Measurements from ENCODE around the gene COL11A1.
"Not testable (repeated sequence)": the region's sequence is repeated elsewhere in the genome, so short reads cannot be mapped to it uniquely, and the experiment has no call there.

COL11A1 gene

DNA sequence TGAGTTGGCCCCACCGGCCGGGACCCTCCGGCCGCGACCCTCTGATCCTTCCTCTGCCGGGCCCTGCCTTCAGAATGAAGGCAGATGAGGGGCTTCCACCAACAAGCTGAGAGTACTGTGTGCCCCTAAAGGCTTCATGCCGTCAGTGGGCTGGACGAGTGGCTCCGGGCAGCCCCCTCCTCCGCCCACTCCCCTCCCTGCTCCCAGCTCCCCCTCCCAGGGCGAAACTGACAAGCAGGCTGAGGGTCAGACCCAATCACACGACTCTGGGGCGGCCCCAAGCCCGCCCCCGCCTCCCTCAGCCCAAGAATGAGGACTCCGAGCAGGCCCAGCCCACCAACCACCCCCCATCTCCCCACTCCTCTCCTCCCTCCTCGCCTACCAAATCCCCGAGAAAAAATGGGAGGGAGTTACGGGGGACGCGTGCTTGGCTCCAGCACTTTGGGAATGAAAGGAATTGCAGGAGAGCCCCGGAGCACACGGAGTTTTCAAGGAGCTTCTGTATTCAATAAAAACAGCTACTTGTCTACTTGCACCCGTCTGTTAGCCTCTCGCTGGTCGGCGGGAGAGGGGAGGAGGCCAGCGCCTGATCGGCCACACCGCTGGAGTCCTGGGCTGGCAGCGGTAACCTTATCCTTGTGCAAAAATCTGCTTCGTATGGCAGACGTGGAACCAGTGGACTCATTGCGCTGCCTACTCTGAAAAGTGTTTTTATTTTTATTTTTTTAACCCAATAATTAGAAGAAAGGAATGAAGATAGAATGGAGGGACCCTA lies at the start of gene COL11A1:
COL11A1 (minus strand) TSS at position 147 of the 775 bp plus-strand sequence. CDS start 344 bp downstream, outside the sequence.
- Histone ChIP-seq H3K4me3 (ENCODE audit: low read depth in 1 of 2, low read length in 2 of 2) (peak within 1 kb of the TSS; percentile 57 to 63), H3K27me3 (ENCODE audit: control insufficient read depth in 1 of 2, insufficient read depth in 2 of 2, low read length in 2 of 2) (peaks cover 0 to 9% of the 10 kb centered on the region in 2 donors), H3K27ac (ENCODE audit: low read depth, low read length) (no peak within 1 kb of the TSS), H3K9ac (ENCODE audit: low read length) (no peak within 1 kb of the TSS), H3K4me1 (ENCODE audit: insufficient read depth, low read length) (peaks cover 20% of the 10 kb centered on the region), H3K9me3 (ENCODE audit: low read length) (no peaks in the 10 kb centered on the region), H3K36me3 (ENCODE audit: insufficient read depth, low read length) (no peaks in the 10 kb centered on the region)

- Histone ChIP-seq H3K9ac (ENCODE audit: low read length) (no peak overlapping the region), H3K9me3 (ENCODE audit: low read length) (no peaks in the 10 kb centered on the region), H3K27me3 (ENCODE audit: control insufficient read depth in 1 of 2, insufficient read depth in 2 of 2, low read length in 2 of 2) (no peaks in the 10 kb centered on the region), H3K27ac (ENCODE audit: low read depth, low read length) (no peak overlapping the region), H3K36me3 (ENCODE audit: insufficient read depth, low read length) (no peaks in the 10 kb centered on the region), H3K4me3 (ENCODE audit: low read depth in 1 of 2, low read length in 2 of 2) (no peak overlapping the region), H3K4me1 (ENCODE audit: insufficient read depth, low read length) (no peaks in the 10 kb centered on the region)
These were observed 48.6 kb upstream of the COL11A1 start for GRCh38 chr1:103156966-103157365.

DNA sequence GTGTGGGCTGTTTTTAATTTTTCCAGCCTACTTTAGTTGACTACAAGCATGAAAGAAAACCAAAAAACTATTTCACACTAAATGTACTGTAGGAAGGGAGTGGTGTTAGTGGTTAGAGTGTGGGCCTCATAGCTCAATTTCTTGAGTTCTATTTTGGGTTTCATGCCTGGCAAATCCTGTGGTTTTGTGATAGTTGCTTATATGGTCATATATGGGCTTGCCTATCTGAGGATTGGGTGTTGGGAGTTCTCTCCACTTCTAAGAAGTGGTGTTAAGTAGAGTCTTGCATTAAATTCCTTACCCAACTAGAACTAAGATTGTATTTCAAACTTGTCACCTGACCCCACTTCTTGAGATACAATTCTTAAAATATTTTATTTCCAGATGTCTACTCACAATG lies 37.8 kb upstream of the COL11A1 start:
- no peaks in the 10 kb centered on the region for H3K27me3 ChIP-seq (ENCODE audit: control insufficient read depth in 1 of 2, insufficient read depth in 2 of 2, low read length in 2 of 2)
- H3K36me3 ChIP-seq (ENCODE audit: insufficient read depth, low read length): no peaks in the 10 kb centered on the region

DNA sequence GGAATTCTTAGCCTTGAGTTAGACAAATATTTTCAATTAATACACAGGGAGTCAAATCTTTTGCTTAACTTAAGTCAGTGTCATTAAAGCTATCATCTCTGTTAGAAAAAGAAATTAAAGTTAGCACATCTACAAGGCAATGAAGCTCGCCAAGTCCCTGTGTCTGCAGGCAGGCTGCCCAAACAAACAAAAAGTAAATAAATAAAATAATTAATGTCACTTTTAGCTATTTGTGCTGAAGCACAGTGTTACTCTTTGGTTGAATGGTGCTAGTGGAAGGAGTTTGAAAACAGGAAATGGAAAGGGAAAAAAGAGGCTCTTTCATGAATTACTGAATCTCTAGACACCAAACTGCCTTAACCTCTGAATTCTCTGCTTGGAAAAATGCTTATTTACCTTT lies 37.1 kb upstream of the COL11A1 start:
- H3K9me3 ChIP-seq (ENCODE audit: low read length): no peaks in the 10 kb centered on the region
- no peak overlapping the region for H3K27ac ChIP-seq (ENCODE audit: low read depth, low read length)
- no peak overlapping the region for H3K4me3 ChIP-seq (ENCODE audit: low read depth in 1 of 2, low read length in 2 of 2)
- no peaks in the 10 kb centered on the region for H3K36me3 ChIP-seq (ENCODE audit: insufficient read depth, low read length)
- H3K27me3 ChIP-seq (ENCODE audit: control insufficient read depth in 1 of 2, insufficient read depth in 2 of 2, low read length in 2 of 2): no peaks in the 10 kb centered on the region
- no peak overlapping the region for H3K9ac ChIP-seq (ENCODE audit: low read length)
- H3K4me1 ChIP-seq (ENCODE audit: insufficient read depth, low read length): no peaks in the 10 kb centered on the region

More for the DNA sequence above, 37.8 kb upstream of the COL11A1 start:
- no peak overlapping the region for H3K9ac ChIP-seq (ENCODE audit: low read length)
- no peaks in the 10 kb centered on the region for H3K4me1 ChIP-seq (ENCODE audit: insufficient read depth, low read length)
- H3K4me3 ChIP-seq (ENCODE audit: low read depth in 1 of 2, low read length in 2 of 2): no peak overlapping the region
- H3K27ac ChIP-seq (ENCODE audit: low read depth, low read length): no peak overlapping the region
- no peaks in the 10 kb centered on the region for H3K9me3 ChIP-seq (ENCODE audit: low read length)

DNA sequence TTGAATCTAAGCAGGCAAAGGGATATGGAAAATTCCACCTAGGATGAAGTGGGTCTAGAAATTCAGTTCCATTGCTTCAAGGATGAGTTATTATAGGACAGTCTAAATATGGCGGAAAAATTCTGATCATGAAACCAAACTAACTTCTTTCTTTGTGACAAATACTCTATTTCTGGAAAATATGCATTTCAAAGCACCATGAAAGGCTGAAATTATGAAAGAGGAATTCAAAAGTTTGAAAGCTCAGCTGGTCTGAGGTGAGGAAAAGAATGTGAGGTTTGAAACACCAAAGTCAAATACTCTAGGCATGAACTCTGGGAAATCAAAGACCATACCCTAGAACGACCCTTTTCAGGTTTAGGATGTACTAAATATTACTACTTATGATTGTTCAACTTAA lies 36.4 kb upstream of the COL11A1 start:
- Histone ChIP-seq H3K9ac (ENCODE audit: low read length) (no peak overlapping the region), H3K27me3 (ENCODE audit: control insufficient read depth in 1 of 2, insufficient read depth in 2 of 2, low read length in 2 of 2) (no peaks in the 10 kb centered on the region), H3K4me1 (ENCODE audit: insufficient read depth, low read length) (no peaks in the 10 kb centered on the region), H3K9me3 (ENCODE audit: low read length) (no peaks in the 10 kb centered on the region), H3K27ac (ENCODE audit: low read depth, low read length) (no peak overlapping the region), H3K4me3 (ENCODE audit: low read depth in 1 of 2, low read length in 2 of 2) (no peak overlapping the region), H3K36me3 (ENCODE audit: insufficient read depth, low read length) (no peaks in the 10 kb centered on the region)

DNA sequence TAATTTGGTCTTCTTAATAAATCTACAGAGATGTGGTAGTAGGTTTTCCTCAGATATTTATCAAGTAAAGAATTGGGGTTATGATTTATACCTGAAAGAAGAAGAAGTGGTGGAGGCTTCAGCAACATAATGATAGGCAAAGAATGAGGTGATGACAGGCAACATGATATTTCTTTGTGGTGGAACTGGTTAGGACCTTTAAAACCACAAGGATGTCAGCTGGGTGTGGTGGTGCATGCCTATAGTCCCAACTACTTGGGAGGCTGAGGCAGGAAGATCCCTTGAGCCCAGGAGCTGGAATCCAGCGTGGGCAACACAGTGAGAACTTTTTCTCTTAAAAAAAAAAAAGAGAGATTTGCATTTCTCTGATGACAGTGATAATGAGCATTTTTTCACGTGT lies 34.1 kb upstream of the COL11A1 start:
- no peak overlapping the region for H3K9ac ChIP-seq (ENCODE audit: low read length)
- H3K36me3 ChIP-seq (ENCODE audit: insufficient read depth, low read length): no peaks in the 10 kb centered on the region

GRCh38 chr1:103129796-103130195 lies 21.5 kb upstream of the COL11A1 start:
- H3K27me3 ChIP-seq (ENCODE audit: control insufficient read depth in 1 of 2, insufficient read depth in 2 of 2, low read length in 2 of 2): no peaks in the 10 kb centered on the region
- no peaks in the 10 kb centered on the region for H3K4me1 ChIP-seq (ENCODE audit: insufficient read depth, low read length)
- no peaks in the 10 kb centered on the region for H3K9me3 ChIP-seq (ENCODE audit: low read length)
- H3K27ac ChIP-seq (ENCODE audit: low read depth, low read length): no peak overlapping the region
- H3K36me3 ChIP-seq (ENCODE audit: insufficient read depth, low read length): no peaks in the 10 kb centered on the region
- H3K9ac ChIP-seq (ENCODE audit: low read length): no peak overlapping the region
- H3K4me3 ChIP-seq (ENCODE audit: low read depth in 1 of 2, low read length in 2 of 2): no peak overlapping the region

More for the DNA sequence above, 34.1 kb upstream of the COL11A1 start:
- Histone ChIP-seq H3K9me3 (ENCODE audit: low read length) (no peaks in the 10 kb centered on the region), H3K27ac (ENCODE audit: low read depth, low read length) (no peak overlapping the region), H3K4me1 (ENCODE audit: insufficient read depth, low read length) (no peaks in the 10 kb centered on the region), H3K27me3 (ENCODE audit: control insufficient read depth in 1 of 2, insufficient read depth in 2 of 2, low read length in 2 of 2) (no peaks in the 10 kb centered on the region), H3K4me3 (ENCODE audit: low read depth in 1 of 2, low read length in 2 of 2) (no peak overlapping the region)

GRCh38 chr1:103129255-103129654 lies 20.9 kb upstream of the COL11A1 start:
- Histone ChIP-seq H3K9me3 (ENCODE audit: low read length) (no peaks in the 10 kb centered on the region), H3K4me3 (ENCODE audit: low read depth in 1 of 2, low read length in 2 of 2) (no peak overlapping the region), H3K9ac (ENCODE audit: low read length) (no peak overlapping the region), H3K27ac (ENCODE audit: low read depth, low read length) (no peak overlapping the region), H3K36me3 (ENCODE audit: insufficient read depth, low read length) (no peaks in the 10 kb centered on the region), H3K4me1 (ENCODE audit: insufficient read depth, low read length) (no peaks in the 10 kb centered on the region), H3K27me3 (ENCODE audit: control insufficient read depth in 1 of 2, insufficient read depth in 2 of 2, low read length in 2 of 2) (no peaks in the 10 kb centered on the region)

GRCh38 chr1:103128256-103128655 lies 19.9 kb upstream of the COL11A1 start:
- H3K9ac ChIP-seq (ENCODE audit: low read length); H3K27me3 ChIP-seq (ENCODE audit: control insufficient read depth in 1 of 2, insufficient read depth in 2 of 2, low read length in 2 of 2); H3K9me3 ChIP-seq (ENCODE audit: low read length); H3K4me1 ChIP-seq (ENCODE audit: insufficient read depth, low read length); H3K36me3 ChIP-seq (ENCODE audit: insufficient read depth, low read length); H3K4me3 ChIP-seq (ENCODE audit: low read depth in 1 of 2, low read length in 2 of 2); H3K27ac ChIP-seq (ENCODE audit: low read depth, low read length): not testable (repeated sequence)

GRCh38 chr1:103125219-103125618 lies 16.9 kb upstream of the COL11A1 start:
- Histone ChIP-seq H3K27me3 (ENCODE audit: control insufficient read depth in 1 of 2, insufficient read depth in 2 of 2, low read length in 2 of 2) (no peaks in the 10 kb centered on the region), H3K9me3 (ENCODE audit: low read length) (no peaks in the 10 kb centered on the region), H3K4me3 (ENCODE audit: low read depth in 1 of 2, low read length in 2 of 2) (no peak overlapping the region), H3K36me3 (ENCODE audit: insufficient read depth, low read length) (no peaks in the 10 kb centered on the region), H3K9ac (ENCODE audit: low read length) (no peak overlapping the region), H3K4me1 (ENCODE audit: insufficient read depth, low read length) (no peaks in the 10 kb centered on the region), H3K27ac (ENCODE audit: low read depth, low read length) (no peak overlapping the region)

DNA sequence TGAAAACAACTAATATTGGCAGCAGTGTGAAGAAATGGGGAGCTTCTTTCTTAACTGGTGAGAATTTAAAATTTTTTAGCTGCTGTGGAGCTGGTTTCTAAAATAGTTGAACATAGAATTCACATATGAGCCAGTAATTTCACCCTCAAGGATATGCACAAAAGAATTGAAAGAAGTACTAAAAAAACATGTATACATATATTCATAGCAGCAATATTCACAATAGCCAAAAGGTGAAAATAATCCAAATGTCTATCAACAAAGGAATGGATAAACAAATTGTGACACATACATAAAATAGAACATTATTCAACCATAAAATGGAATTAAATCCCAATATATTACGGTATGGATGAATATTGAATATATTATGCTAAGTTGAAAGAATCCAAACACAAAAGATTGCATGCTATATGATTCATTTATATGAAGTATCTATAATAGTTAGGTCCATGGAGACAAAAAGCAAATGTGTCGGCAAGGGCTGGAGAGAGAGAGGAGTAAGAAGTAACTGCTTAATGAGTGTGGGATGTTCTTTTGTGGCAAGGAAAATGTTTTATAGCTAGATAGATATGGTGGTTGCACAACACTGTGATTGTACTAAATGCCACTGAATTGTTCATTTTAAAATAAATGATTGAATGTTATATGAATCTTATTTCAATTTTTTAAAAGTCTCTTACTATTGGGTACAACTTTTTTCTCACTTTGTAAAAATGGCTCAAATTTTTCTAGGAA lies 14.8 kb upstream of the COL11A1 start:
- no peak overlapping the region for H3K27ac ChIP-seq (ENCODE audit: low read depth, low read length)
- no peaks in the 10 kb centered on the region for H3K9me3 ChIP-seq (ENCODE audit: low read length)
- no peaks in the 10 kb centered on the region for H3K4me1 ChIP-seq (ENCODE audit: insufficient read depth, low read length)
- no peaks in the 10 kb centered on the region for H3K27me3 ChIP-seq (ENCODE audit: control insufficient read depth in 1 of 2, insufficient read depth in 2 of 2, low read length in 2 of 2)
- H3K36me3 ChIP-seq (ENCODE audit: insufficient read depth, low read length): no peaks in the 10 kb centered on the region
- no peak overlapping the region for H3K9ac ChIP-seq (ENCODE audit: low read length)
- no peak overlapping the region for H3K4me3 ChIP-seq (ENCODE audit: low read depth in 1 of 2, low read length in 2 of 2)
